Stimulated activated CD4-positive, alpha-beta T cell treated with anti-CD3 and anti-CD28 coated beads, Interleukin-2, amount 100 ng/mL, for 24 hours (primary cell): ENCODE measurements around the gene ANAPC16.
"Not testable (repeated sequence)": the region's sequence is repeated elsewhere in the genome, so short reads cannot be mapped to it uniquely, and the experiment has no call there.

ENCODE experiments used
- DNase-seq, 2 donors: peaks; one replicate each; pipeline ENCODE4 v3.0.0-alpha.2; 2020

Gene ANAPC16

GRCh38 chr10:72245949-72246525 lies 30.2 kb downstream of the ANAPC16 start:
- no peak for DNase-seq

- DNase-seq: peak; percentile 64 to 66
Measured at GRCh38 chr10:72248468-72249151, 32.8 kb downstream of the ANAPC16 start.

- not testable (repeated sequence) for DNase-seq
Measured at GRCh38 chr10:72249176-72249862, 33.5 kb downstream of the ANAPC16 start.

- no peak for DNase-seq
Measured at GRCh38 chr10:72250666-72251065, 34.9 kb downstream of the ANAPC16 start.

- no peak for DNase-seq
Measured at GRCh38 chr10:72251635-72252034, 35.8 kb downstream of the ANAPC16 start.

- no peak for DNase-seq
Measured at GRCh38 chr10:72252972-72253371, 37.2 kb downstream of the ANAPC16 start.

GRCh38 chr10:72253578-72253977 lies 37.8 kb downstream of the ANAPC16 start:
- no peak for DNase-seq

- peak; percentile 37 to 40 for DNase-seq
Measured at GRCh38 chr10:72254813-72255568, 39.2 kb downstream of the ANAPC16 start.

- DNase-seq: no peak
Measured at GRCh38 chr10:72255977-72256729, 40.3 kb downstream of the ANAPC16 start.

- no peak for DNase-seq
Measured at GRCh38 chr10:72257051-72257892, 41.5 kb downstream of the ANAPC16 start.

- DNase-seq: no peak
Measured at GRCh38 chr10:72258617-72259016, 42.8 kb downstream of the ANAPC16 start.

GRCh38 chr10:72259491-72260238 lies 43.9 kb downstream of the ANAPC16 start:
- peak in 1 of 2 donors; percentile 26 for DNase-seq

GRCh38 chr10:72260239-72260975 lies 44.6 kb downstream of the ANAPC16 start:
- peak; percentile 80 to 91 for DNase-seq

GRCh38 chr10:72260976-72261783 lies 45.4 kb downstream of the ANAPC16 start:
- peak; percentile 57 to 64 for DNase-seq

GRCh38 chr10:72261784-72262404 lies 46.1 kb downstream of the ANAPC16 start:
- no peak for DNase-seq

- peak in 1 of 2 donors; percentile 31 for DNase-seq
Measured at GRCh38 chr10:72263613-72264241, 47.9 kb downstream of the ANAPC16 start.

- no peak for DNase-seq
Measured at GRCh38 chr10:72264536-72264935, 48.7 kb downstream of the ANAPC16 start.

GRCh38 chr10:72265508-72265907 lies 49.7 kb downstream of the ANAPC16 start:
- no peak for DNase-seq
